GM12864 (cell line): ENCODE data around the gene RTP5.

Experiments
- DNase-seq: peaks from one replicate; pipeline ENCODE4 v3.0.0-alpha.2; 2011; ENCODE audit warnings: low read depth
- H3K4me3 ChIP-seq: 2 replicates; pipeline ENCODE4 v1.5.1; 2011; ENCODE audit warnings: mild to moderate bottlenecking, low read depth, low read length, control low read depth
- TF ChIP-seq, protein P1 (sequence below): IDR thresholded peaks from 2 replicates; pipeline ENCODE4 v1.5.1; 2011; ENCODE audit warnings: low read depth, mild to moderate bottlenecking, moderate library complexity, low read length, control low read depth, inconsistent platforms; ENCODE audit errors: missing control alignments

Gene RTP5

DNA sequence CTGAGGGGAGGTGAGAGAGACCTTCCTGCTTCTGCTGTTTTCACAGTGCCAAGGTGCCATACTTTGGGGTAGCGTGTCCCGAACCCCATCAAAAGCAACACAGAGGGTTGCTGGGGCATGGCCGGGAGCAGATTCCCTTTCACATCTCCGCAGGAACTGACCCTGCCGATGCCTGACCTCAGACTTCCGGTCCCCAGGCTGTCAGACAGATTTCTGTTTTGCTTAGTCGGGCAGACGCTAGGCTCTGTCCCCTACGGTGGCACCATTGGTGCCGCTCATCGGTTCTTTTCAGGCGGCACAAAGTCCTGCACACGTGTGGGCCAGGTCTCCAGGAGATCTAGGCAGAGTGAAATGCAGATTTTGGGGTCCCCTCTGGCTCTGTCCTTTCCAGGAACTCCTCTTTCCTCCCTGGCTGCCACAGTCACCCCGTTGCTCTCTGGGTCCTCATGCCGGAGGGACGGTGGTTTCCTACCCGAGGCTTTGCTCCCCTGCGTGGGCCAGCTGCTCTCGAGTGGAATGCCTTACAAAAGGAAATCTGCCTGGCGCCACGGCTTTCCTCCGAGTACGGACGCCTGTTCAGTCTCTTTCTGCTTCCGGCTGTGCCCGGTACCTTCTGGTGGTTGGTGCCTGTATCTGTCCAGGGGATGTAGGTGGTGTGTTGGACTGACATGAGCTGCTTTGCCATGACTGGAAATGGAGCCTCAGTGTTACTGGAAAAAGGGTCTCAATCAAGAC lies 39.3 kb downstream of the RTP5 start:
- H3K4me3 ChIP-seq, result no peak overlapping the region
- TF ChIP-seq, protein P1, sequence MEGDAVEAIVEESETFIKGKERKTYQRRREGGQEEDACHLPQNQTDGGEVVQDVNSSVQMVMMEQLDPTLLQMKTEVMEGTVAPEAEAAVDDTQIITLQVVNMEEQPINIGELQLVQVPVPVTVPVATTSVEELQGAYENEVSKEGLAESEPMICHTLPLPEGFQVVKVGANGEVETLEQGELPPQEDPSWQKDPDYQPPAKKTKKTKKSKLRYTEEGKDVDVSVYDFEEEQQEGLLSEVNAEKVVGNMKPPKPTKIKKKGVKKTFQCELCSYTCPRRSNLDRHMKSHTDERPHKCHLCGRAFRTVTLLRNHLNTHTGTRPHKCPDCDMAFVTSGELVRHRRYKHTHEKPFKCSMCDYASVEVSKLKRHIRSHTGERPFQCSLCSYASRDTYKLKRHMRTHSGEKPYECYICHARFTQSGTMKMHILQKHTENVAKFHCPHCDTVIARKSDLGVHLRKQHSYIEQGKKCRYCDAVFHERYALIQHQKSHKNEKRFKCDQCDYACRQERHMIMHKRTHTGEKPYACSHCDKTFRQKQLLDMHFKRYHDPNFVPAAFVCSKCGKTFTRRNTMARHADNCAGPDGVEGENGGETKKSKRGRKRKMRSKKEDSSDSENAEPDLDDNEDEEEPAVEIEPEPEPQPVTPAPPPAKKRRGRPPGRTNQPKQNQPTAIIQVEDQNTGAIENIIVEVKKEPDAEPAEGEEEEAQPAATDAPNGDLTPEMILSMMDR, result no peak
- DNase-seq, result no peak

DNA sequence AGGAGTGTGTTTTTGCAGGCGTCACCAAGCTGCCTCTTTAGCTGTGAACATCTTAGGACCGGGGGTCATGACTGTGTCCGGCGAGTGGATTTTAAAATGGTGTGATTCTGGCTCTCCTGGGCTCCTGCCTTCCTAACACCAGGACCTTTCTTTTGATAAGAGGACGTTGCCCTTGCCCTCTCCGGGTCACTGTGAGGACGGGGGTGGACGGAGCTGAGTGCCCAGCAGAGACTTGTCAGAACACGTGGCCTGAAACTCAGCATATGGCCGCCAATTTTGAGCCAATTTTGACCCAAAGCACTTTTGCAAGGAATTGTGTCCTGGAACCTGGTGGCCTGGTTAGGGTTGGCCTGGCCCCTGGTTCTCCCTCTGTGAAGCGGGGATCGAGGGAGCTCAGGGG lies 40.2 kb downstream of the RTP5 start:
- no peak for DNase-seq
- no peak overlapping the region for H3K4me3 ChIP-seq
- TF ChIP-seq, protein P1, result no peak

DNA sequence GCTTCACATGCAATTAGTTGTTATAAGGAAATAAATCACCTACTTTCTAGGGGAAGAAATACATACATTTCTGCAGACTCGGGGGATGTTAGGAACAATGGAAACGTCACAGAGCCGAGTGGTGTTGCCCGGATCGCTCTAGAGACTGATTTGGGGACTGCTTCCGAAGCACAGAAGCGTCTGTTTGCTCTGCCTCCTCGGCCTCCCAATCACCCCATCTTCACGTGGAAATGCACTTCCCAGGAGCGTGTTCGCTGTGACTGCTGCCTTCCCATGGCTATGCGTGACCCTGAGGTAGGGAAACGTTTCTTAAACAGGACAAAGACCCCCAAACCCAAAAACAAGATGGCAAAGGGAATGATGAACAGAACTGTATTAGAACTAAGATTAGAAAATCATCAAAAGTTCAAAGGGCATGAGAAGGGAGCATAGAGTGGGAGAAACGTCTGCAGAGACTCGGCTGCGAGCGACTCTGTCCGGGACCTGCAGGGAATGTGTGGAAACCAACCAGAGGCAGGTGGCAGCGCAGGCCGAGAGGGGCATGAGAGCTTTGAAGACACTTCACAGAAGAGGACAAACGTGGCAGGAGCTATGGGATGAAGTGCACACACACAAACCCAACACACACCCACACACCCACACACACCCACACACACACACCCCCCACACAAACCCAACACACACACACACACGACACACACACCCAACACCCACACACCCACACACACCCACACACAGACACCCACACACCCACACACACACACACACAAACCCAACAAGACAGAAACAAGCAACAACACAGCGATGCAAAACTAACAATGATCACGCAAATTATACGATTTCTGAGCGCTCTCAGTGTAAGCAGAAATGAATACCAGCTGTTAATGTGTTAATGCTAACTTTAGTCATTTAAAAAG lies 41.3 kb downstream of the RTP5 start:
- H3K4me3 ChIP-seq, result no peak overlapping the region
- no peak for DNase-seq
- TF ChIP-seq, protein P1, result no peak

DNA sequence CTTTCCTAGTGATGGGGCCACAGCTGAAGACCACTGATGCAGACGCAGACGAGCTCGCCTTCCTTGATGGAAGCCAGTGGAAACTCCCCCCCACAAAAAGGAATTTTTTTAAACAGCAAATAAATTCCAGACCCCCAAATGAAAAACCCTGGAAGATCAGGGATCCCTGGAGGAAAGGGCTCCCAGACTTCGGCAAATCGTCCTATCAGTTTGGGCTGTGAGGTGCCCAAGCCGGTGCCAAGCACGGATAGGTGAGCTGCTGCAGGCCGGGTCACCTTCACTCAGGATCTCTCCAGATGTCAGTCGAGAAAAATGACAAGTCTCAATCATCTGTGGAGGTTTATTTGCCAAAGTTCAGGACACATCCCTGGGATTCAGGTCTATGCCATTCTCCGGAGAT lies 42.0 kb downstream of the RTP5 start:
- no peak overlapping the region for H3K4me3 ChIP-seq
- TF ChIP-seq, protein P1, result no peak
- DNase-seq, result no peak

GRCh38 chr2:241912021-241912555 lies 42.6 kb downstream of the RTP5 start:
- no peak for DNase-seq
- no peak overlapping the region for H3K4me3 ChIP-seq
- TF ChIP-seq, protein P1, result no peak

GRCh38 chr2:241913703-241914102 lies 44.2 kb downstream of the RTP5 start:
- no peak for DNase-seq
- H3K4me3 ChIP-seq, result no peak overlapping the region
- TF ChIP-seq, protein P1, result no peak
